Germinal center (tissue), 1 donor: ENCODE results near the gene TSHZ1.
A peak's percentile ranks its signal among the peaks of the same experiment; 100 is the strongest.

Experiments
- DNase-seq: peaks from one replicate; pipeline ENCODE4 v3.0.0; 2012; ENCODE audit warnings: mixed read lengths, low spot score

TSHZ1 gene

DNA sequence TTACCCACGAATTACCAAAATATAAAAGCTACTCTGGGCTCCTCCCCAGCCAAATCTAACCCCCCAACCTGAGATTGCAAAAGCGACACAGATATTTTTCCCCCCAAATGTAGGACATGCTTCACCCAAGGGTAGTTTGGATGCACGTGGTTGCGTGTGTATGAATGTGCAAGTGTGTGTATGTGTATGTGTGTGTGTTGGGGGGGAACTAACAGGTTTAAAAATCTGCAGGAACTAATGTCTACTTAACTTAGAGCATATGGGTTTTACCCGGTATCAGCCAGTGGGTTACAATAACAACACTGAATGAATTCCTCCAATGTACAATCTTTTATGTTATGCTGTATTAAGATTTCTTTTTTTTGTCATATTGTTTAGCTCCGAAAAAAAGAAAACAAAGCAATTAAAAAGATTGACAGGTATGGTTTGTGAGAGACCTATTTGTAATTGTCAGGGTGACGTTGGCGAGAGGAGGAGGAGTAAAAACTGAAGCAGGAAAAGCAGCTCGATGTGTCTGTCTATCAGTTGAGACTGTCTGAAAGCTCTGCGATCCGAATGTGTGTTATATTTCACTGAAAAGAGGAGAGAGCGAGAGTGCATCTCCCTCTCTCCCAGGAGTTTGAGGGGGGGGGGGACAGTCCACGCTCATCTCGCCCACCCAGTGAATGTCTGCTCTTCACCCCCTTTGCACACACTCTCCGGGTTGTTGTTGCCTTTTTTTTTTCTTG, at the start of gene TSHZ1:
TSHZ1 (plus strand) TSS at position 524 of the 728 bp plus-strand sequence. CDS start 1,080 bp downstream, outside the sequence.
- peak; percentile 70 for DNase-seq

GRCh38 chr18:75161256-75162028, 49.2 kb upstream of the TSHZ1 start:
- DNase-seq = no peak

GRCh38 chr18:75162467-75162866, 48.1 kb upstream of the TSHZ1 start:
- no peak for DNase-seq

GRCh38 chr18:75162978-75163377, 47.6 kb upstream of the TSHZ1 start:
- no peak for DNase-seq

- DNase-seq = no peak
These were observed 46.9 kb upstream of the TSHZ1 start for GRCh38 chr18:75163736-75164135.

GRCh38 chr18:75164479-75164878, 46.1 kb upstream of the TSHZ1 start:
- no peak for DNase-seq

- DNase-seq = no peak
These were observed 44.7 kb upstream of the TSHZ1 start for GRCh38 chr18:75165926-75166325.

DNA sequence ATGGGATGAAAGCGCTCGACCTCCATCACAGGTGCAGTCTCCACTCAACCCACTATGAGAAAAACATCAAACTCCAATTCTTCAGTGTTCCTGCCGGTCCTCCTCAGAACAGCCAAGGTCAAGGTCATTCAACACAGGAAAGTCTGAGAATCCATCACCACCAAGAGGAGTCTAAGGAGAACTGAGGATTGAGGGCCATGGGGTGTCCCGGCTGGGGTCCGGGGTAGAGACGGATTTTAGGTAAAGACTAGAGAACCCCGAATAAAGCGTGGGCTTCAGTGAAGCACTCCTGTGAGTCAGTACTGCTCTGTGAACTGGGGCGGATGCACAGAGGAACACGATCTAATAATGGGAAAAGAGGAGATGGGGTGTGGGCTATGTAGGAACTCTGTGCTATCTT, 43.5 kb upstream of the TSHZ1 start:
- no peak for DNase-seq

GRCh38 chr18:75167759-75168618, 42.6 kb upstream of the TSHZ1 start:
- DNase-seq = no peak

- DNase-seq = no peak
These were observed 42.0 kb upstream of the TSHZ1 start for GRCh38 chr18:75168619-75169018.

DNA sequence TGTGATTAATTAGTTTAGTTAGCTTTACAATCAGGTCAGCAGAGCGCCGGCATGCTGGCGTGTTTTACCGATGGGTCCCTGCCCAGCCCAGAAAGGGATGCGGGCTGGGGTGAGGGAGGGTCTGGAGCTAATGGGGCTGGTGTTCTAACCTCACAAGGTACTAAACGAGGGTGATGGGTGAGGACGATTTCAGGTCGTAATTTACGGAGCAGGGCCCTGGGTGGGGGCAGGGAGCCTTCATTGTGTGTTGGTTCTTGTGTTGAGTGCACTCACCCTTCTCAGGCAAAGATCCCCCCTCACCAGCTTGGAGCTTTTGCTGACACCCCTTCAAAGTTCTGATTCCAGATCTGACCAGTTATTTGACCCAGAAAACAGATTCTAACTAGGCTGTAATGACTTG, 41.2 kb upstream of the TSHZ1 start:
- no peak for DNase-seq

DNA sequence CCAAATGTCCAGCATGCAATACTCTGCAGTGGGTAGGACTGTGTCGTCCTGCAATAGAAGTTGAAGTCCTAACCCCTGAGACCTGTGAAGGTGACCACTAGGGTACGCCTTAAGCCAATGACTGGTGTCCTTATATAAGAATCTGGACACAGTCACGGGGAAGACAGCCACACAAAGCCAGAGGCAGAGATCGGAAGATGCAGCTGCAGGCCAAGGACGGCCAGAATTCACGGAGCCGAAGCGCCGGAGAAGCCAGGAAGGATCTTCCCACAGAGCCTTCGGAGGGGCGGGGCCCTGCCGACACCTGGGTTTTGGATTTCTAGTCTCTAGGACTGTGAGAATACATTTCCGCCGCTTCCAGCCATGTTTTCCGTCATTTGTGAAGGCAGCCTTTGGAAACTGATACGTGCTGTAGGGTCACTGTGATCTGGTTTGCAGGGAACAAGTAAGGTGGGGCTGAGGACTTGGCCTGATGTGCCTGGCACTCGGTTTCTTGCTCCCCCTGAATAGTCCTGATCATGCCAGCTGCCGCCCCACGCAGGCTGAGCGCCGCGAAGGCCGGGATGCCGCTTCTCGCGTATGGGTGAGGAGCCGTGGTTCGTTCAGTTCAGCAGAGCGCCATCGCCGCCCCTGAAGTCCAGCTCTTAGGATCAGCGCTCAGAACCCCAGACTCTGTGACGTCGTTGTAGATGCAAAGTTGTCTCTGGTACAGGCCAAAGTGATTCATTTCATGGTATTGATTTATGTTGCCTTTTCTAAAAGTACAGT, 40.4 kb upstream of the TSHZ1 start:
- DNase-seq = no peak

GRCh38 chr18:75170916-75171315, 39.7 kb upstream of the TSHZ1 start:
- no peak for DNase-seq

GRCh38 chr18:75172299-75173124, 38.1 kb upstream of the TSHZ1 start:
- DNase-seq = no peak

DNA sequence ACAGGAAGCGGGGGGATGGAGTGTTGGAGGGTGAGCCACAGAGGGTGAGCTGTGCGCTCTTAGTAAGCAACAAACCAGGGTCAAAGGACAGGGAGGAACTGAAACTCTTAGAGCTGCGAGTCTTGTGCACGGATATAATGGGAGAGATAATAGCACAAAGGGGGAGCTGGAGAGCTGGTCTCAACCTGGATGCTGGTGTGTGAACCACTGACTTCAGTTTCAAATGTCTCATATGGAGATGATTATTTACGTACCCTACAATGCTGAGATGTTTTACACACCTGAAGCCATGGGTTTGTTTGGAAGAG, 37.5 kb upstream of the TSHZ1 start:
- DNase-seq = peak; percentile 51

- DNase-seq = no peak
These were observed 36.9 kb upstream of the TSHZ1 start for GRCh38 chr18:75173738-75174137.

DNA sequence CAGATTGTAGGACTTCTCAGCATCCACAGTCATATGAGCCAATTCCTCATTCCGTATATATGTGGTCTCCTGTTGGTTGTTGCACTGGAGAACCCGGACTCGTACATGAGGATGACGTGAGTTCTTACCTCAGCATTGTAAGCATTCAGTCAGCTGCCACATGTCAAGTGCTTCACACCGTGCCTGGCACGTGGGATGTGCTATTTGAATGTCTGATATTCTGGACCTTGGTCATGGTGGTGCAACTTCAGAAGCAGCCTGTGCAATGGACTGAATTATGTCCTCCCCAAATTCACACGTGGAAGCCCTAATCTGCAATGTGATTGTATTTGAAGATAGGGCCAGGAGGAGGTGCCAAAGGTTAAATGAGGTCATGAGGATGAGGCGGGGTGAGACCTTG, 33.7 kb upstream of the TSHZ1 start:
- no peak for DNase-seq

DNA sequence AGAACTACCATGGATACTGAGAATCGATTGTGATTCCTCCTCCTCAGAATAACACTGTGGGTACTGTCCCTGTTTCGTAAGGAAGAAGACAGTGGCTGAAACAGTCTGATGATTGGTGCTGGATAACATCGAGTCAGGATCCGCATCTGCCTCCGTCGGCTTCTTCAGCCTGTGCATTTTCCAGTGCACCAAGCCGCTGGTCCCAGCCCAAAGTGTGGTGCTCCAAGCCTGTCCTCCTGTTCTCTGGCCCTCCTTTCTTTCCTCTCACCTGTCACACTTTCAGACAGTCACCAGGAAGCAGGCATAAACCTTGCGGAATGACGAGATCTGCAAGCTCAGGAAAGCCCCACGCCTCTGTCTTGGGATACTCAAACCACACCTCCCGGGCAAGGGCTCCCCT, 32.2 kb upstream of the TSHZ1 start:
- no peak for DNase-seq

DNA sequence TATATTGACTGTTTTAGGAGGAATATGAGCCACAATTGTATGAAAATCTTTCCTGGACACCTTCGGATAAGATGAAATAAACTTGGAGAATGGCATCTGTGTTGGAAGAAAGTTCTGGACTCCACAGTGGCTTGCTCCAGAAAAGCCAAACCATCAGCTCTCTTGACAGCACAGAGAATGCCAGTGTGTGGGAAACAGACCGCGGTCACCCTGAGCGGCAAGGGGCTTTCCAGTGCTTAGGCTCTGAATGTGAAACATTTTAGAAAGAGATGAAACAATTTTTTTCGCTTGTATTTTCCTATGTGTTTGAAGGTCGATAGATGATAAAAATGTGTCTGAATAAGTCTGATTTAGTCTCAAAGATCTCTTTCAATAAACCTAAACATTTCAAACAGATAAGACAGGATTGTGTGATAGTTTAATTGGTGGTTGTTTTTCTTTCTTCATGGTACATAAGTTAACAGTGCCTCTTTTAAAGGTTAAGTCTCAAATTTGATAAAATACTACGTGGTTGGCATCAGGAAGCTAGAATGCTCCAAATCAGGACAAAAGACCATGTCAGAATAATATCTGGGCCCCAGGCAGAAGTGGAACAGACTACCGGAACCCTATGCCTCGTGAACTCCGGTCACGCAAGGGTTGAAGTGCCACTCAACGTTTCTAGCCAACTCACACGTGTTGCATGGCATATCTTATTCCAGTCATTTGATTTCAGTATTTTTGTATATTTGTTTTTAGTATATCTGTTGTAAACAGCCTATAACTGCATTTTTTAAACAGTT, 30.6 kb upstream of the TSHZ1 start:
- DNase-seq = no peak

DNA sequence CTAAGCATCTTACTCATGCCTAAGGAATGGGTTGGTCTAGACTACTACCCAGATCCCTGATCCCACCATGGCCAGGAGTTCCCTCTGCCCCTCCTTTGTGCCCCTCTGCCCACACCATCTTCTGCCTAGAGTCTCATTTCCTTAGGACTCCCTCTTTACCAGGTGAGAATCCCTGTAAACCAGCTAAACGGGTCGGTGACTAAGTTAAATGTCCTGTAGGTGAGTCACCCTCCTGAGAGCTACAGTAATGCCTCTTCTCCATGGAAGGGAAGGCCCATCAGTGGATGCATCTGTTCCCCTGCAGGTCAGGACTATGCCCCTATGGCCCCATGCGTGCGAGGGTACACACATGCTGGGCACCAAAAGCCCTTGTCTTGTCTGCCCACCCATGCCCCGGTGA, 27.1 kb upstream of the TSHZ1 start:
- no peak for DNase-seq
